ENCODE data around the gene PTPN14. TPM values are rescaled to one million over a fixed set of nuclear protein-coding genes. Genes with fewer than 3 reads are reported as not detected.

PTPN14 gene
- total RNA-seq, 1 experiment from 2014 or later, result 37.5 TPM

DNA sequence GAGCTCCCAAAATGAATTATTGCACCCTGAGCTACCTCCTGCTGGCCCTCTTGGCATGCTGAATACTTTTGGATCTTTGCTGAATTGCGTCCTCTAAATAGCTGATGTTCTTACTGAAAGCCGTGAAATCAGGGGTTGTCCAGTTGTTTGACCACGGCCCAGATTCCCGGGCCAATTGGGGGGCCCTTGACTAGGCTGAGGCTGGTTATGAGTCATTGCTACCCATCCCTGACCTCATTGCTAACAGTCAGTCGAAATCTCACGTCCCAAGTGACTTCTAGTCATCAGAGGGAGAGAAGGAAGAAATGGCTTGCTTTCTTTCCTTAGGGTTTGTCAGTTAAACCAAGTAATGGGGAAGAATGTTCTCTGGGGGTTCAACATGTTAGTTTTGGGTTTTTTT is 233.0 kb downstream of the PTPN14 start:
- TF ChIP-seq CEBPB (IDR thresholded peaks at IDR 0.05; ENCODE audit: low read depth) (no peak), SP1 (IDR thresholded peaks at IDR 0.05; ENCODE audit: low read depth) (no peak), REST (IDR thresholded peaks at IDR 0.05; ENCODE audit: low read depth) (no peak), SIN3A (IDR thresholded peaks at IDR 0.05; ENCODE audit: low read depth) (no peak), ELF1 (IDR thresholded peaks at IDR 0.05; ENCODE audit: borderline replicate concordance, low read depth) (no peak), YY1 (IDR thresholded peaks at IDR 0.05; ENCODE audit: extremely low read depth, insufficient replicate concordance, low read depth, low read length) (no peak), EZH2phosphoT487 (IDR thresholded peaks at IDR 0.05; ENCODE audit: borderline replicate concordance) (no peak), EGR1 (IDR thresholded peaks at IDR 0.05; ENCODE audit: low read depth) (no peak), SRF (IDR thresholded peaks at IDR 0.05; ENCODE audit: low read depth) (no peak), ZBTB33 (IDR thresholded peaks at IDR 0.05; ENCODE audit: extremely low read depth, insufficient replicate concordance, low read length) (no peak), POLR2AphosphoS5 (IDR thresholded peaks at IDR 0.05; ENCODE audit: low read depth, low read length) (no peak), EZH2 (IDR thresholded peaks at IDR 0.05) (no peak), RAD21 (IDR thresholded peaks at IDR 0.05; ENCODE audit: low read depth) (no peak), ZFX (IDR thresholded peaks at IDR 0.05) (no peak), CTCF (IDR thresholded peaks at IDR 0.05 in 2 of 3, conservative IDR thresholded peaks at IDR 0.05 in 1 of 3; ENCODE audit: borderline replicate concordance in 1 of 3, insufficient read depth in 1 of 3, low read depth in 2 of 3, low read length in 2 of 3) (no peak), TCF7L2 (IDR thresholded peaks at IDR 0.05; ENCODE audit: borderline replicate concordance, extremely low read depth, insufficient read depth, insufficient read length) (no peak), JUND (IDR thresholded peaks at IDR 0.05) (no peak), FOSL1 (IDR thresholded peaks at IDR 0.05; ENCODE audit: low read depth) (no peak)
- no peaks in the 10 kb centered on the region for H3K9me2 ChIP-seq (ENCODE audit: insufficient read depth)
- H3K36me3 ChIP-seq (ENCODE audit: control insufficient read depth in 1 of 2, insufficient read depth in 2 of 2, low read length in 2 of 2), result no peaks in the 10 kb centered on the region
- H3K4me2 ChIP-seq (ENCODE audit: low read length), result no peak overlapping the region
- RAD21 ChIA-PET (ENCODE audit: low non-redundant PET in 1 of 2, low total read pairs in 2 of 2, uncharacterized antibody in 2 of 2, unreplicated experiment in 2 of 2), result no interaction called here
- no peak overlapping the region for H2AFZ ChIP-seq (ENCODE audit: low read depth, low read length, poor library complexity, severe bottlenecking)
- ATAC-seq (no peak), DNase-seq (ENCODE audit: low read depth, low spot score) (no peak)
- H3K9me3 ChIP-seq (ENCODE audit: control insufficient read depth in 1 of 2, insufficient read depth in 1 of 2, low read depth in 1 of 2, low read length in 2 of 2), result no peaks in the 10 kb centered on the region
- POLR2A ChIA-PET, result no interaction called here
- no peak overlapping the region for H3K27ac ChIP-seq (ENCODE audit: low read depth, low read length)
- H3K4me1 ChIP-seq (ENCODE audit: control insufficient read depth in 1 of 2, insufficient read depth in 2 of 2, low read length in 2 of 2), result no peaks in the 10 kb centered on the region
- H3K27me3 ChIP-seq (ENCODE audit: insufficient read depth, low read length), result no peaks in the 10 kb centered on the region
- no peaks in the 10 kb centered on the region for H4K20me1 ChIP-seq (ENCODE audit: insufficient read depth)
- no peak overlapping the region for H3K4me3 ChIP-seq (replicated peaks in 1 of 2; ENCODE audit: low read depth in 1 of 2, low read length in 2 of 2)
- CTCF ChIA-PET, result interaction anchor here (0.8 to 2.3 kb wide), 3 partner anchors 10 to 104 kb away, joined by 3 to 8 read pairs (median 5); no protein-coding TSS in a partner anchor
- BruUV-seq (replicated peaks), result no TSS peak
- intact Hi-C loops (cut with micrococcal nuclease), result no loop called here
- H3K79me2 ChIP-seq (ENCODE audit: insufficient read depth, low read length), result no peaks in the 10 kb centered on the region
- H3K9ac ChIP-seq (ENCODE audit: low read length), result no peak overlapping the region
